SK-N-SH (cell line): ENCODE results near the gene SMPD1. TPM values are rescaled to one million over a fixed set of nuclear protein-coding genes. Genes with fewer than 3 reads are reported as not detected.

Experiments
- CTCF ChIA-PET: fragments of 300-600, 350-600 bp; formaldehyde crosslinking; extraction: SDS; loops from one replicate; lab custom pipeline; 2021; lab: Yijun Ruan, JAX
- POLR2A ChIA-PET: fragments of 350-600 bp; sonication (Branson Sonifier 250); formaldehyde crosslinking; extraction: SDS; loops from one replicate; lab custom pipeline; 2020; ENCODE audit warnings: antibody characterized with exemption, inconsistent platforms; lab: Yijun Ruan, JAX
- DNase-seq: peaks from one replicate; pipeline ENCODE4 v3.0.0; 2012
- H2AFZ ChIP-seq: fragments of 200-600 bp; sonication (generic); 2 replicates; pipeline ENCODE4 v1.8.1; 2016; ENCODE audit warnings: antibody characterized with exemption, mild to moderate bottlenecking, low read depth
- H3F3A ChIP-seq: fragments of 200-600 bp; sonication (generic); replicated peaks from 2 replicates; pipeline ENCODE3; 2016; ENCODE audit warnings: antibody characterized with exemption, mild to moderate bottlenecking; ENCODE audit not compliant: insufficient read depth
- H3K27ac ChIP-seq, 2 experiments: fragments of 200-500 bp in 1 of 2; fragments of 200-600 bp in 1 of 2; sonication (Bioruptor generic) in 1 of 2; sonication (generic), shearing (Covaris generic) in 1 of 2; 2 replicates each; pipeline versions ENCODE4 v1.5.1 to v1.6.1; 2014 to 2016; ENCODE audit warnings: low read depth in 2 of 2, inconsistent platforms in 1 of 2, low read length in 1 of 2, mild to moderate bottlenecking in 1 of 2, mixed read lengths in 1 of 2
- H3K27me3 ChIP-seq: fragments of 200-600 bp; sonication (generic), shearing (Covaris generic); 2 replicates; pipeline ENCODE4 v1.6.1; 2016; ENCODE audit warnings: mixed run types; ENCODE audit not compliant: insufficient read depth
- H3K36me3 ChIP-seq, 2 experiments: fragments of 200-500 bp in 1 of 2; fragments of 200-600 bp in 1 of 2; sonication (Bioruptor generic) in 1 of 2; sonication (generic) in 1 of 2; replicated peaks in 1 of 2; 2 replicates each; pipeline versions ENCODE3 to v1.5.1; 2014 to 2016; ENCODE audit warnings: low read length in 1 of 2, mild to moderate bottlenecking in 1 of 2; ENCODE audit not compliant: insufficient read depth in 2 of 2, control insufficient read depth in 1 of 2
- H3K4me1 ChIP-seq, 2 experiments: fragments of 200-500 bp in 1 of 2; fragments of 200-600 bp in 1 of 2; sonication (Bioruptor generic) in 1 of 2; sonication (generic), shearing (Covaris generic) in 1 of 2; 2 replicates each; pipeline versions ENCODE4 v1.5.1 to v1.6.1; 2014 to 2016; ENCODE audit warnings: low read depth in 1 of 2, low read length in 1 of 2, mixed run types in 1 of 2; ENCODE audit not compliant: insufficient read depth in 2 of 2, control insufficient read depth in 1 of 2
- H3K4me2 ChIP-seq: fragments of 200-600 bp; sonication (generic), shearing (Covaris generic); 2 replicates; pipeline ENCODE4 v1.6.1; 2017; ENCODE audit warnings: mixed run types
- H3K4me3 ChIP-seq, 2 experiments: fragments of 200-500 bp in 1 of 2; fragments of 200-600 bp in 1 of 2; sonication (Bioruptor generic) in 1 of 2; sonication (generic), shearing (Covaris generic) in 1 of 2; 2 replicates each; pipeline versions ENCODE4 v1.5.1 to v1.8.1; 2014 to 2016; ENCODE audit warnings: low read depth in 2 of 2, inconsistent platforms in 1 of 2, low read length in 1 of 2, mild to moderate bottlenecking in 1 of 2, mixed read lengths in 1 of 2, moderate library complexity in 1 of 2
- H3K79me2 ChIP-seq: fragments of 200-600 bp; sonication (generic); 2 replicates; pipeline ENCODE4 v1.8.1; 2017; ENCODE audit warnings: mild to moderate bottlenecking; ENCODE audit not compliant: insufficient read depth
- H3K9ac ChIP-seq: fragments of 200-600 bp; sonication (generic); 2 replicates; pipeline ENCODE4 v1.6.1; 2017; ENCODE audit warnings: mixed run types
- H3K9me2 ChIP-seq: fragments of 200-600 bp; sonication (generic); 2 replicates; pipeline ENCODE4 v1.6.1; 2017; ENCODE audit warnings: mixed run types
- H3K9me3 ChIP-seq: fragments of 200-600 bp; sonication (generic); 2 replicates; pipeline ENCODE4 v1.6.1; 2017; ENCODE audit warnings: mixed run types, mild to moderate bottlenecking, moderate library complexity
- H4K20me1 ChIP-seq: fragments of 200-600 bp; sonication (generic); 2 replicates; pipeline ENCODE4 v1.6.1; 2017; ENCODE audit warnings: mild to moderate bottlenecking, mixed run types; ENCODE audit not compliant: insufficient read depth
- ELF1 ChIP-seq: IDR thresholded peaks from 2 replicates; pipeline ENCODE4 v1.4.0; 2012
- FOSL2 ChIP-seq: IDR thresholded peaks from 2 replicates; pipeline ENCODE4 v1.4.0; 2012; ENCODE audit warnings: low read depth, mild to moderate bottlenecking, moderate library complexity, borderline replicate concordance
- GABPA ChIP-seq: IDR thresholded peaks from 2 replicates; pipeline ENCODE4 v1.4.0; 2012; ENCODE audit warnings: low read depth, mild to moderate bottlenecking
- NFIC ChIP-seq: IDR thresholded peaks from 2 replicates; pipeline ENCODE4 v1.4.0; 2012; ENCODE audit warnings: borderline replicate concordance
- RAD21 ChIP-seq: IDR thresholded peaks from 2 replicates; pipeline ENCODE4 v1.6.1; 2012; ENCODE audit warnings: mild to moderate bottlenecking, low read length
- RCOR1 ChIP-seq: fragments of 150-350 bp; IDR thresholded peaks from 2 replicates; pipeline ENCODE4 v1.6.1; 2017; ENCODE audit warnings: antibody characterized with exemption, low read length
- RFX5 ChIP-seq: IDR thresholded peaks from 2 replicates; pipeline ENCODE4 v1.6.1; 2012; ENCODE audit warnings: mild to moderate bottlenecking, improper control_type of control experiment, low read length
- RXRA ChIP-seq: IDR thresholded peaks from 2 replicates; pipeline ENCODE4 v1.4.0; 2012; ENCODE audit warnings: low read depth, mild to moderate bottlenecking, borderline replicate concordance
- SIN3A ChIP-seq: IDR thresholded peaks from 2 replicates; pipeline ENCODE4 v1.6.1; 2012; ENCODE audit warnings: low read depth, mild to moderate bottlenecking, low read length, moderate library complexity, borderline replicate concordance
- SMC3 ChIP-seq: IDR thresholded peaks from 2 replicates; pipeline ENCODE4 v1.6.1; 2012; ENCODE audit warnings: low read depth, low read length, improper control_type of control experiment
- TEAD4 ChIP-seq: IDR thresholded peaks from 2 replicates; pipeline ENCODE4 v1.4.0; 2012; ENCODE audit warnings: mild to moderate bottlenecking, borderline replicate concordance; ENCODE audit not compliant: insufficient read depth
- YY1 ChIP-seq: IDR thresholded peaks from 2 replicates; pipeline ENCODE4 v1.4.0; 2012; ENCODE audit warnings: low read depth, mild to moderate bottlenecking
- WGBS: methylation state at CpG from one replicate; pipeline ENCODE4 v1.1.6; 2017; ENCODE audit warnings: low lambda C conversion rate; 5-methylcytosine and 5-hydroxymethylcytosine counted together
- polyA plus RNA-seq, 3 experiments: library from polyadenylated mRNA; depleted of rRNA; stranded (reverse); fragments of >200 nt; gene quantifications; 2 replicates each; pipeline ENCODE4 v1.2.3, GENCODE V29; 2012
- TF ChIP-seq, protein P1 (sequence below): fragments of 200-600 bp; sonication (generic); IDR thresholded peaks from 2 replicates; pipeline ENCODE4 v1.6.1; 2017; ENCODE audit warnings: antibody characterized with exemption, mild to moderate bottlenecking, moderate library complexity
- TF ChIP-seq, protein P2 (sequence below): IDR thresholded peaks from 2 replicates; pipeline ENCODE4 v1.6.1; 2012; ENCODE audit warnings: mild to moderate bottlenecking, low read depth, low read length, moderate library complexity
- TF ChIP-seq, protein P3 (sequence below): IDR thresholded peaks from 2 replicates; pipeline ENCODE4; 2012

SMPD1 gene
- polyA plus RNA-seq, 1 of the 3 experiments (the other 2 are of a cell fraction), result 69.2 TPM

- TF ChIP-seq SMC3, result peak; percentile 58
- peak; percentile 89 for TF ChIP-seq RAD21
- TF ChIP-seq NFIC, result peak; percentile 70
- TF ChIP-seq TEAD4, result no peak
- TF ChIP-seq, protein P1, sequence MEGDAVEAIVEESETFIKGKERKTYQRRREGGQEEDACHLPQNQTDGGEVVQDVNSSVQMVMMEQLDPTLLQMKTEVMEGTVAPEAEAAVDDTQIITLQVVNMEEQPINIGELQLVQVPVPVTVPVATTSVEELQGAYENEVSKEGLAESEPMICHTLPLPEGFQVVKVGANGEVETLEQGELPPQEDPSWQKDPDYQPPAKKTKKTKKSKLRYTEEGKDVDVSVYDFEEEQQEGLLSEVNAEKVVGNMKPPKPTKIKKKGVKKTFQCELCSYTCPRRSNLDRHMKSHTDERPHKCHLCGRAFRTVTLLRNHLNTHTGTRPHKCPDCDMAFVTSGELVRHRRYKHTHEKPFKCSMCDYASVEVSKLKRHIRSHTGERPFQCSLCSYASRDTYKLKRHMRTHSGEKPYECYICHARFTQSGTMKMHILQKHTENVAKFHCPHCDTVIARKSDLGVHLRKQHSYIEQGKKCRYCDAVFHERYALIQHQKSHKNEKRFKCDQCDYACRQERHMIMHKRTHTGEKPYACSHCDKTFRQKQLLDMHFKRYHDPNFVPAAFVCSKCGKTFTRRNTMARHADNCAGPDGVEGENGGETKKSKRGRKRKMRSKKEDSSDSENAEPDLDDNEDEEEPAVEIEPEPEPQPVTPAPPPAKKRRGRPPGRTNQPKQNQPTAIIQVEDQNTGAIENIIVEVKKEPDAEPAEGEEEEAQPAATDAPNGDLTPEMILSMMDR, result peak; percentile 98
- Histone ChIP-seq H3K9ac (no peak overlapping the region), H3K4me2 (no peak overlapping the region), H3K9me2 (no peaks in the 10 kb centered on the region), H3K4me1 (peaks cover 0 to 5% of the 10 kb centered on the region in 2 experiments; a peak in 1 of 4 replicates), H3K27me3 (peaks cover 20% of the 10 kb centered on the region; the same call in 1 of the 2 replicates), H3K79me2 (no peaks in the 10 kb centered on the region), H3F3A (no peaks in the 10 kb centered on the region), H2AFZ (no peak overlapping the region), H3K9me3 (no peaks in the 10 kb centered on the region), H3K36me3 (no peaks in the 10 kb centered on the region), H3K27ac (no peak overlapping the region), H3K4me3 (peak overlapping the region in 1 of 2 experiments; percentile 14; a peak in 1 of 4 replicates), H4K20me1 (no peaks in the 10 kb centered on the region)
- ChIA-PET CTCF (interaction anchor here (0.6 to 7.4 kb wide), 65 partner anchors 10 to 759 kb away, joined by 3 to 114 read pairs (median 5); partner anchors contain the start of genes C11orf42, CAVIN3, CCKBR and CNGA4), POLR2A (no interaction called here)
- DNase-seq, result peak; percentile 62
- under 1% methylated on average over 5 of the region's 5 CpGs for WGBS
These were observed 36.8 kb upstream of the SMPD1 start for GRCh38 chr11:6353367-6353987.

DNA sequence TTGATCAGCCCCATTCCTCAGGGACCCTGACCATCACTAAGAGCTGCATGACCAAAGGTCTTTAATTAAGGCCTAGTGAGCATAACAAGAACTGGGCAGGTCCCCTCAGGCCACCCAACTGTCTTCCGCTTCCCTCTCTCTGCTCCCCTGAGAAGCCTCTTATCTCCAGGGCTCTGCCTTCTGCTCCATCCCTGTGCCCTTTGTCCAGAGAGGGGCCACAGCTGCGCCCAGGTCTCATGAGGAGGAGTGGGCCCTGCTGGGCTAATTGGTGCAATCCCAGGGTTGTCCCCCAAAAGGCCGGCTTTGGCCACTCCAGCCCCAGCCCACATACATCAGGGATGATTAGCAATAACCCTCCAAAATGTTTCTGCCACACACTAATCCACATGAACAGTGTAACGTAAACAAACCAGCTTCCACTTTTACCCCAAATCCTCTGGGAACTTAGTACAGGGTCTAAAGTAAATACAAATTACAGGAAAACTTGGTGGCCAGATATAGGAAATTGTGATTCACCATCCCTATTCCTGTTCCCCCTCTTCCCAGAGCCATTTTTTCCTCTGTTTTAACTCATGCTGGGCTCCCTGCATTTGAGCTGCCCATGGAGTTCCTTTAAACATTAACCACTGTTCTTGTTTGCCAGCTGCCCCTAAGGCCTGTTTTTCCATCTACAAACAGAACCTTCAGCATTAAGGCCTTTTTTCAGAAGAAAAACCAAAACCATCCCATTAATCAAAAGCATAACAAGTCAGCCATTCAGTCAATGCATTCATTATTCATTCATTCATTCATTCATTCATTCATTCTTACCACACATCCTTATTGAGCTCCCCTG is 35.4 kb upstream of the SMPD1 start:
- Histone ChIP-seq H3K9me3 (no peaks in the 10 kb centered on the region), H3K27me3 (peaks cover 20% of the 10 kb centered on the region; the same call in 1 of the 2 replicates), H3K9me2 (no peaks in the 10 kb centered on the region), H3F3A (no peaks in the 10 kb centered on the region), H3K4me3 (no peak overlapping the region), H4K20me1 (no peaks in the 10 kb centered on the region), H2AFZ (no peak overlapping the region), H3K36me3 (no peaks in the 10 kb centered on the region), H3K4me1 (peaks cover 0 to 5% of the 10 kb centered on the region in 2 experiments; a peak in 1 of 4 replicates), H3K9ac (no peak overlapping the region), H3K79me2 (no peaks in the 10 kb centered on the region), H3K27ac (no peak overlapping the region), H3K4me2 (no peak overlapping the region)
- ChIA-PET POLR2A (no interaction called here), CTCF (interaction anchor here (0.8 to 7.4 kb wide), 30 partner anchors 9 to 401 kb away, joined by 3 to 114 read pairs (median 8); partner anchors contain the start of genes C11orf42 and CAVIN3)
- 74% methylated on average over 4 of the region's 4 CpGs for WGBS
- no peak for DNase-seq
- TF ChIP-seq FOSL2 (no peak), SIN3A (no peak), ELF1 (no peak), RCOR1 (no peak), RXRA (no peak), RAD21 (no peak), YY1 (no peak), RFX5 (no peak), NFIC (no peak), GABPA (no peak)
- TF ChIP-seq, protein P2, sequence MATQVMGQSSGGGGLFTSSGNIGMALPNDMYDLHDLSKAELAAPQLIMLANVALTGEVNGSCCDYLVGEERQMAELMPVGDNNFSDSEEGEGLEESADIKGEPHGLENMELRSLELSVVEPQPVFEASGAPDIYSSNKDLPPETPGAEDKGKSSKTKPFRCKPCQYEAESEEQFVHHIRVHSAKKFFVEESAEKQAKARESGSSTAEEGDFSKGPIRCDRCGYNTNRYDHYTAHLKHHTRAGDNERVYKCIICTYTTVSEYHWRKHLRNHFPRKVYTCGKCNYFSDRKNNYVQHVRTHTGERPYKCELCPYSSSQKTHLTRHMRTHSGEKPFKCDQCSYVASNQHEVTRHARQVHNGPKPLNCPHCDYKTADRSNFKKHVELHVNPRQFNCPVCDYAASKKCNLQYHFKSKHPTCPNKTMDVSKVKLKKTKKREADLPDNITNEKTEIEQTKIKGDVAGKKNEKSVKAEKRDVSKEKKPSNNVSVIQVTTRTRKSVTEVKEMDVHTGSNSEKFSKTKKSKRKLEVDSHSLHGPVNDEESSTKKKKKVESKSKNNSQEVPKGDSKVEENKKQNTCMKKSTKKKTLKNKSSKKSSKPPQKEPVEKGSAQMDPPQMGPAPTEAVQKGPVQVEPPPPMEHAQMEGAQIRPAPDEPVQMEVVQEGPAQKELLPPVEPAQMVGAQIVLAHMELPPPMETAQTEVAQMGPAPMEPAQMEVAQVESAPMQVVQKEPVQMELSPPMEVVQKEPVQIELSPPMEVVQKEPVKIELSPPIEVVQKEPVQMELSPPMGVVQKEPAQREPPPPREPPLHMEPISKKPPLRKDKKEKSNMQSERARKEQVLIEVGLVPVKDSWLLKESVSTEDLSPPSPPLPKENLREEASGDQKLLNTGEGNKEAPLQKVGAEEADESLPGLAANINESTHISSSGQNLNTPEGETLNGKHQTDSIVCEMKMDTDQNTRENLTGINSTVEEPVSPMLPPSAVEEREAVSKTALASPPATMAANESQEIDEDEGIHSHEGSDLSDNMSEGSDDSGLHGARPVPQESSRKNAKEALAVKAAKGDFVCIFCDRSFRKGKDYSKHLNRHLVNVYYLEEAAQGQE, result no peak
- TF ChIP-seq, protein P1, result no peak
- TF ChIP-seq, protein P3, sequence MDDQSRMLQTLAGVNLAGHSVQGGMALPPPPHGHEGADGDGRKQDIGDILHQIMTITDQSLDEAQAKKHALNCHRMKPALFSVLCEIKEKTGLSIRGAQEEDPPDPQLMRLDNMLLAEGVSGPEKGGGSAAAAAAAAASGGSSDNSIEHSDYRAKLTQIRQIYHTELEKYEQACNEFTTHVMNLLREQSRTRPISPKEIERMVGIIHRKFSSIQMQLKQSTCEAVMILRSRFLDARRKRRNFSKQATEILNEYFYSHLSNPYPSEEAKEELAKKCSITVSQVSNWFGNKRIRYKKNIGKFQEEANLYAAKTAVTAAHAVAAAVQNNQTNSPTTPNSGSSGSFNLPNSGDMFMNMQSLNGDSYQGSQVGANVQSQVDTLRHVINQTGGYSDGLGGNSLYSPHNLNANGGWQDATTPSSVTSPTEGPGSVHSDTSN, result no peak
